ENCODE results near the gene ARID1B.

- no peak for TF ChIP-seq REST (IDR thresholded peaks at IDR 0.05; ENCODE audit: insufficient read depth in 1 of 2, low read depth in 2 of 2, low read length in 2 of 2)
- TF ChIP-seq SIN3A (IDR thresholded peaks at IDR 0.05; ENCODE audit: borderline replicate concordance, insufficient read depth, low read length) = no peak
- TF ChIP-seq POLR2AphosphoS5 (IDR thresholded peaks at IDR 0.05; ENCODE audit: low read depth, low read length) = no peak
- TF ChIP-seq TAF1 (IDR thresholded peaks at IDR 0.05; ENCODE audit: borderline replicate concordance, insufficient read depth, low read length) = no peak
- TF ChIP-seq FOXP2 (optimal IDR thresholded peaks at IDR 0.05; ENCODE audit: borderline replicate concordance, extremely low read depth, extremely low read length, insufficient read depth) = no peak
Observed at GRCh38 chr6:157124485-157125254, 347.5 kb downstream of the ARID1B start.
